B cell (primary cell): Measurements from ENCODE around the gene SCUBE1. TPM values are rescaled to one million over a fixed set of nuclear protein-coding genes. Genes with fewer than 3 reads are reported as not detected.

Experiments
- ATAC-seq: fragments of 200-7000 bp; cut with Tn5 transposase; one replicate; pipeline ENCODE4 v1.10.0; 2021; ENCODE audit warnings: low read depth, mild to moderate bottlenecking, moderate number of reproducible peaks, moderate library complexity
- CTCF ChIA-PET: fragments of 350-600 bp; sonication (Branson Sonifier 250); formaldehyde crosslinking; loops from one replicate; lab custom pipeline; 2021; ENCODE audit warnings: antibody characterized with exemption, inconsistent platforms; lab: Charles Lee
- POLR2A ChIA-PET: fragments of 350-600 bp; sonication (Branson Sonifier 250); formaldehyde crosslinking; loops from one replicate; lab custom pipeline; 2021; ENCODE audit warnings: antibody characterized with exemption; lab: Charles Lee
- DNase-seq: peaks from one replicate; pipeline ENCODE4 v3.0.0; 2013
- H2AFZ ChIP-seq: 2 replicates; pipeline ENCODE4 v1.6.1; 2012; ENCODE audit warnings: mild to moderate bottlenecking, low read depth, low read length; ENCODE audit not compliant: insufficient read depth, poor library complexity, severe bottlenecking
- H3K27ac ChIP-seq, 2 donors: 1 replicate in 1 of 2; 2 replicates in 1 of 2; pipeline ENCODE4 v1.5.1; 2012 to 2013; ENCODE audit warnings: low read length in 2 of 2, mild to moderate bottlenecking in 2 of 2, moderate library complexity in 1 of 2
- H3K27me3 ChIP-seq, 4 experiments: fragments of 200-600 bp in 1 of 4; sonication (generic) in 1 of 4; replicated peaks in 1 of 4; 1 replicate in 2 of 4; 2 replicates in 2 of 4; pipeline versions ENCODE4 v1.6.1 to v1.7.0; 2013 to 2016; ENCODE audit warnings: low read length in 3 of 4, mild to moderate bottlenecking in 2 of 4, mixed read lengths in 1 of 4, moderate library complexity in 1 of 4; ENCODE audit not compliant: insufficient read depth in 4 of 4, control insufficient read depth in 3 of 4; ENCODE audit errors: control extremely low read depth in 1 of 4
- H3K36me3 ChIP-seq, 2 experiments: replicated peaks in 1 of 2; 1 replicate in 1 of 2; 2 replicates in 1 of 2; pipeline versions ENCODE4 v1.6.1 to v1.7.1; 2013; ENCODE audit warnings: low read length in 1 of 2; ENCODE audit not compliant: insufficient read depth in 2 of 2, control insufficient read depth in 1 of 2; ENCODE audit errors: control extremely low read depth in 1 of 2, extremely low read depth in 1 of 2
- H3K4me1 ChIP-seq, 2 donors: fragments of 200-600 bp in 1 of 2; sonication (generic) in 1 of 2; 1 replicate in 1 of 2; 2 replicates in 1 of 2; pipeline versions ENCODE4 v1.5.1 to v1.6.1; 2013 to 2017; ENCODE audit warnings: low read length in 2 of 2; ENCODE audit not compliant: control insufficient read depth in 2 of 2, insufficient read depth in 2 of 2
- H3K4me2 ChIP-seq: replicated peaks from 2 replicates; pipeline ENCODE3; 2012; ENCODE audit warnings: mild to moderate bottlenecking, low read depth, low read length; ENCODE audit not compliant: poor library complexity, severe bottlenecking
- H3K4me3 ChIP-seq, 5 experiments: fragments of 200-600 bp in 1 of 5; sonication (generic) in 1 of 5; 1 replicate in 3 of 5; 2 replicates in 2 of 5; pipeline versions ENCODE4 v1.5.1 to v1.7.0; 2011 to 2016; ENCODE audit warnings: low read length in 4 of 5, mild to moderate bottlenecking in 4 of 5, low read depth in 2 of 5, control low read depth in 1 of 5, moderate library complexity in 1 of 5; ENCODE audit not compliant: insufficient read depth in 1 of 5; ENCODE audit errors: control extremely low read depth in 1 of 5, extremely low read depth in 1 of 5
- H3K79me2 ChIP-seq: fragments of 200-600 bp; sonication (generic); one replicate; pipeline ENCODE4 v1.6.0; 2016; ENCODE audit warnings: low read length; ENCODE audit not compliant: control insufficient read depth, insufficient read depth
- H3K9ac ChIP-seq: fragments of 200-600 bp; sonication (generic); 2 replicates; pipeline ENCODE4 v1.6.1; 2017; ENCODE audit warnings: mild to moderate bottlenecking, low read length, moderate library complexity
- H3K9me3 ChIP-seq, 3 donors: one replicate each; pipeline versions ENCODE4 v1.6.1 to v1.7.1; 2013; ENCODE audit warnings: low read length in 2 of 3; ENCODE audit not compliant: control insufficient read depth in 2 of 3, insufficient read depth in 1 of 3; ENCODE audit errors: control extremely low read depth in 1 of 3
- H4K20me1 ChIP-seq: 2 replicates; pipeline ENCODE4 v1.6.0; 2012; ENCODE audit warnings: mild to moderate bottlenecking, low read length; ENCODE audit not compliant: insufficient read depth, control insufficient read depth, poor library complexity, severe bottlenecking
- H3K27ac Mint-ChIP-seq: one replicate; pipeline ENCODE4 v1.8.0; 2021; ENCODE audit warnings: mixed read lengths
- H3K27me3 Mint-ChIP-seq: one replicate; pipeline ENCODE4 v1.8.0; 2021; ENCODE audit warnings: mixed read lengths
- H3K4me1 Mint-ChIP-seq: one replicate; pipeline ENCODE4 v1.8.0; 2021; ENCODE audit warnings: mixed read lengths
- H3K4me3 Mint-ChIP-seq: one replicate; pipeline ENCODE4 v1.8.0; 2021; ENCODE audit warnings: mixed read lengths
- H3K9me3 Mint-ChIP-seq: one replicate; pipeline ENCODE4 v1.8.0; 2022; ENCODE audit warnings: mixed read lengths; ENCODE audit not compliant: insufficient read depth
- EZH2 ChIP-seq: IDR thresholded peaks from 2 replicates; pipeline ENCODE4 v1.6.1; 2012; ENCODE audit warnings: borderline replicate concordance, low read depth, mild to moderate bottlenecking, moderate library complexity, low read length; ENCODE audit not compliant: insufficient read depth, poor library complexity, severe bottlenecking
- WGBS: methylation state at CpG from one replicate; pipeline ENCODE4 v1.1.5; 2013; ENCODE audit warnings: missing lambda C conversion rate; ENCODE audit not compliant: insufficient coverage; 5-methylcytosine and 5-hydroxymethylcytosine counted together
- intact Hi-C: fragments of 100-400 bp; cut with micrococcal nuclease; formaldehyde crosslinking; loops from one replicate; pipeline ENCODE4 v1.10.0; 2022
- polyA plus RNA-seq: library from polyadenylated mRNA; depleted of rRNA; stranded (reverse); fragments of >200 nt; gene quantifications from 2 replicates; pipeline ENCODE4 v1.2.3, GENCODE V29; 2012
- total RNA-seq, 2 donors: library from RNA; stranded (reverse); fragments of 120-200 nt in 1 of 2; gene quantifications; 1 replicate in 1 of 2; 2 replicates in 1 of 2; pipeline versions ENCODE4 v1.2.3 to v1.2.4, GENCODE V29; 2013 to 2022
- TF ChIP-seq, protein P1 (sequence below): fragments of 200-600 bp; IDR thresholded peaks from one replicate; pipeline ENCODE4 v1.8.0; 2022; ENCODE audit warnings: antibody characterized with exemption, mild to moderate bottlenecking

The SCUBE1 gene
- total and polyA plus RNA-seq, 2 donors (not counting 1 experiment from before 2014, with no cell fraction given): not detected

DNA sequence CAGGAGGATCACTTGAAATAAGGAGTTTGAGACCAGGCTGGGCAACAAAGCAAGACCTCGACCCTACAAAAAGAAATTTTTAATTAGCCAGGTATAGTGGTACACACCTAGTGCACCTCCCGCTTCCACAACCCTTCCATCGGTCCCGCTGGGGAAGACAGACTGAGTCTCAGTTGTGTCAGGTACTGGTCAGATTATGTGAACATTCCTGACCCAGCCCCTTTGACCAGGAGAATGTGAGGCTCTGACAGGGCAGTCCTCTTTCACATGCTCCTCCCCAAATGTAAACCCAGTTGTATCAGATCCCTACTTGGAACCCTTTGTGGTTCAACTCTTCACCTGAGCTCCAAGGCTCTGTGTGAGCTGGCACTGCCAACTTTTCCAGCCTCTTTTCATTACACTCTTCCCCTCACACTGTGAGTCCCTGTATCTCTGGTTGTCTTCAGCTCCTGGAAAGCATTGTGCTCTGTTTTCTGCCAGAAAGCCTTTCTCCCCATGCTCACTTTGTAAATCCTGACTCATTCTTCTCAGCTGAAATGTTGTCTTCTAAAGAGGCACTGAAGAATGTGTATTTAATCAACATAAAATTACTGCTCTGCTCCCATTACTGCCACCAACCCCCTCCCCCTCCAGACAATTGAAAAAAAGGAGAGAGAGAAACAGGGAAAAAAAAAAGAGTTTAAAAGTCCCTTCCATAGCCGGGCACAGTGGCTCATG is 154.2 kb downstream of the SCUBE1 start:
- peaks cover 12% of the 10 kb centered on the region for H3K79me2 ChIP-seq
- peaks cover 0 to 11% (median 0%) of the 10 kb centered on the region in 4 experiments for H3K27me3 ChIP-seq
- ChIA-PET POLR2A (no interaction called here), CTCF (interaction anchor here (0.7 kb wide), 2 partner anchors 48 to 174 kb away, joined by 3 to 5 read pairs; partner anchors contain the start of gene PACSIN2)
- ATAC-seq (no peak), DNase-seq (no peak)
- peaks cover 8% of the 10 kb centered on the region for H4K20me1 ChIP-seq
- H3K9me3 Mint-ChIP-seq: peaks cover 3% of the 10 kb centered on the region
- no peak overlapping the region for H3K4me2 ChIP-seq
- H3K4me1 ChIP-seq: peaks cover 14 to 19% of the 10 kb centered on the region in 2 donors
- H3K9ac ChIP-seq: no peak overlapping the region
- H3K27ac Mint-ChIP-seq: peak overlapping the region; percentile 63
- H3K36me3 ChIP-seq: no peaks in the 10 kb centered on the region
- no peak for TF ChIP-seq EZH2
- TF ChIP-seq, protein P1, sequence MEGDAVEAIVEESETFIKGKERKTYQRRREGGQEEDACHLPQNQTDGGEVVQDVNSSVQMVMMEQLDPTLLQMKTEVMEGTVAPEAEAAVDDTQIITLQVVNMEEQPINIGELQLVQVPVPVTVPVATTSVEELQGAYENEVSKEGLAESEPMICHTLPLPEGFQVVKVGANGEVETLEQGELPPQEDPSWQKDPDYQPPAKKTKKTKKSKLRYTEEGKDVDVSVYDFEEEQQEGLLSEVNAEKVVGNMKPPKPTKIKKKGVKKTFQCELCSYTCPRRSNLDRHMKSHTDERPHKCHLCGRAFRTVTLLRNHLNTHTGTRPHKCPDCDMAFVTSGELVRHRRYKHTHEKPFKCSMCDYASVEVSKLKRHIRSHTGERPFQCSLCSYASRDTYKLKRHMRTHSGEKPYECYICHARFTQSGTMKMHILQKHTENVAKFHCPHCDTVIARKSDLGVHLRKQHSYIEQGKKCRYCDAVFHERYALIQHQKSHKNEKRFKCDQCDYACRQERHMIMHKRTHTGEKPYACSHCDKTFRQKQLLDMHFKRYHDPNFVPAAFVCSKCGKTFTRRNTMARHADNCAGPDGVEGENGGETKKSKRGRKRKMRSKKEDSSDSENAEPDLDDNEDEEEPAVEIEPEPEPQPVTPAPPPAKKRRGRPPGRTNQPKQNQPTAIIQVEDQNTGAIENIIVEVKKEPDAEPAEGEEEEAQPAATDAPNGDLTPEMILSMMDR: no peak
- peaks cover 1 to 9% (median 3%) of the 10 kb centered on the region in 3 donors for H3K9me3 ChIP-seq
- H3K4me1 Mint-ChIP-seq: peaks cover 18% of the 10 kb centered on the region
- no peak overlapping the region for H2AFZ ChIP-seq
- H3K27ac ChIP-seq: no peak overlapping the region
- no peak overlapping the region for H3K4me3 ChIP-seq
- peak overlapping the region; percentile 64 for H3K4me3 Mint-ChIP-seq
- WGBS: 100% methylated on average over 3 of the region's 5 CpGs
- intact Hi-C loops: loop anchor here (5.0 kb wide), 1 partner anchor 768 kb away; the partner anchor contains the start of gene SAMM50
- H3K27me3 Mint-ChIP-seq: peaks cover 8% of the 10 kb centered on the region
